HG02798 (cell line): ENCODE data around the gene RBFOX1.

Experiments
- ATAC-seq: cut with Tn5 transposase; IDR thresholded peaks from one replicate; pipeline ENCODE4 v1.9.1; 2021; ENCODE audit warnings: mild to moderate bottlenecking; ENCODE audit not compliant: unreplicated experiment, poor library complexity

Gene RBFOX1

DNA sequence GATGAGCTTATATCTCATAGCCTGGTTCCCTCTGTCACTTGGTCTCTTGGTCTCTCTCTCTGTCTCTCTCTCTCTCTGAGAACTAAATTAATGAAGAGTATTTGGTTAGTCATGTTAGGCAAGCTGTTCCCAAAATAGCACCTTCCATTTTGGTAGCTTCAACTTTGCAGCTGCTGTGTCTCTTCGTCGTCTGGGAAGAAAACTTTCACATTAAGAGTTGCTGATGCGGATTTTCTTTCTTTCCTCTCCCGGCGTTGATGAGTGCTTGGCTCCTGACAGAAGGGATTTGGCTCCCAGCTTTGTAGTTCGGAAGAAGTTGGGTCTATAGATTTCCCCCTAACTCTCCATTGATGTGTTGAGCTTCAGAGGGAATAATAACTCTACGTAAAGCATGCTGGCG, at the start of gene RBFOX1:
Gene RBFOX1 (plus strand): TSS at position 235 of the 400 bp plus-strand sequence.
- no peak for ATAC-seq

DNA sequence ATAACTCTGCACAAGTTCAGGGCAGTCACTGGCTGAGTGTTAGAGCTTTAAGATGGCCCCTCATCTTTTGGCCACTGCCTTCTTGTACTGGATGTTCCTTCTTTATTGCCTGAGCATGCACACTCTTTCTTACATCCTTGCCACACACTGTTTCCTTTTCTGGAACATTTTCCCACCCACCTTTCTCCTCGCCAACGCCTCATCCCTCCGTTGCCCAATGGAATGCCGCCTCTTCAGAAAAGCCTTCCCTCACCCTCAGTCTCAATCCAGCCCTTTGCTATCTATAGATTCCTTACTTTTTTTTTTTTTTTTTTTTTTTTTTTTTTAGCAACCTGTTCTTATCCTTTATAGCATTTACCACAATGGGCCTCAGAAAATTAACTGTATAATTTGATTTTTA, 47.9 kb upstream of the RBFOX1 start:
- ATAC-seq, result no peak

DNA sequence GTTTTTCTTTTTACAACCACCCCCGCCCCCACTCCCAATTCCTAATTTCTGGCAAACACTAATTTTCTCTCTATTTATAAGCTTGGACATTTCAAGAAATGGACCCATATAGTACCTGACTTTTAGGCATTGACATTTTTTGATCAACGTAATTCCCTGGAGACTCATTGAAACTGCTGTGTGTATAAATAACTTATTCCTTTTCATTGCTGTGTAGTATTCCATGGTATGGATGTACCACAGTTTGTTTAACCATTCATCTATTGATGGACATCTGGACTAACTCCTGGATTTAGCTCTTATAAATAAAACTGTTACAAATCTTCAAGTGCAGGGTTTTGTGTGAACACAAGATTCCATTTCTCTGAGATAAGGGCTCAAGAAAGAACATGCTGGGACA, 47.1 kb upstream of the RBFOX1 start:
- no peak for ATAC-seq

DNA sequence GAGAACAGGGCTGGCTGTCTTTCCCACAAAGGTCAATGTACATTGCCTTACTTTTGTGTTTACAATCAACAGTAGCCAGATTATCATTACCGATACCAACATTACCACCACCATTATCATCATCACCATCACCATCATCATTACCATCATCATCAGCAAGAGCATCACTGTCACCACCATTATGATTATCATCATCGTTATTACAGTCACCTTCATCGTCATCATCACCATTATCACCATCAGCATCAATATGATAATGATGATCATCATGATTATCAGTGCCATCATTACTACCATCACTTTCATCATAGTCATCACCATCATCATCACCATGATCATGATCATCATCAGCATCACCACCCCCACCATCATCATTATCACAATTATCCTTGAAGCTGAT, 43.3 kb upstream of the RBFOX1 start:
- ATAC-seq, result no peak

DNA sequence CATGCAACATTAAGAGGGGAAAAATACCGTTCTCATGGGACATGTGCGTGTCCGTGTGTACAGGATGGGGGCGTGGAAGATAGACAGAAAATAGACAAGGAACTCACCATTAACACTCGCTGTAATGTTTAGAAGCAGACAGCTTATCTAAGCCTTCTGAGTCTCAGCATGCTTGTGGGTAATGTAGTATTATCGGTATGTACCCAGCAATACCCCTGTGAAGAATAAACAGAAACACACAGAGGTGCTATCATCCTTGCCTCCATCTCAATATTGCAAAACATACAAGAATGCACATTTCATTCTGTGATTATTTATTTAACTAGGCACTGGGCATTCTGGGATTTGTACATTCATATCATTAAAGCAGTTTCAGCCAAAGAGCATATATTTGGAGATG, 42.0 kb upstream of the RBFOX1 start:
- no peak for ATAC-seq

DNA sequence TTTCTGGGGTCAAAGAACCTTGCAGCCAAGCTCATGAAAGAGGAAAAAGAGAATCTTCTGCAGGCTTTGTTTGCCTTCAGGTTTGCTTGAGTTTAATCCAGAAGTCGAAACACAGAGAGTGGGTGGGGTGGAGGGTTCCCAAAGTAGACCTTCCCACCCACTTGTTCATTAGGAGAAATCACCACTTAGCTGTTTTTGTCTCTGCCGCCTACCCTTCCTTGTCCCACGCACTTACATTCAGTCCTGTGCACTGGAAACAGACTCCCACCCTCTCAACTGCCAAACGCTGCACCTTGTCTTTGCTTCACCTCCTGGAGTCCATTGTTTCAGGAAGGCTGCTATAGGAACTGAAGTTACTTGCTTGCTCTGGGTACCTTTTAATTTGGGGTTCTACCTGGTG, 38.6 kb upstream of the RBFOX1 start:
- no peak for ATAC-seq

DNA sequence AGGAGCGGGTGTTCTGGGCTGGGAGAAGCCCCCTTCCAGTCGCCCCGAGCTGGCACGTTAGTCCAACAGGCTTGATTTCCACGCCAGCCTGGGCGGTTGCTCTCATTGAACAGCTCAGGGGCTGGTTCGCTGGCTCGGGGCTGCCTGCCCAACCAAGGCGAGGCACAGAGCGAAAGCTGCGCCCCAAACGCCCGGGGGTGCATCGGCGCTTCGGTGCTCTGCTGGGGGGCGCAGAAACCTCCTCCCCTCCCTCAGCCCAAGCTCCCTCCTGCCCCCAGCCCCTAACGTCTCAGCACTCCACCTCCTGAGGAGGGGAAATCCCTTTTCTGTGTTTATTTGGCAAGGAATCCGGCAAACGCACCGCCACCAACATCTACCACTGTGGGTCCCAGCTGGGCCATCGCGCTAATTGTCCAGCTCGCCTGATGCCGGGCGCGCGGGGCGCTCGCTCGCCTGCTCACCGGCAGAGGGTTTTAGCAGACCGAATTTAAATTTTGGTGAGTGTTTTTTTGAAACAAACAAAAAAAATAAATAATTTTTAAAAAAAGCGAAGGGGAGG, 29.5 kb upstream of the RBFOX1 start:
- no peak for ATAC-seq

DNA sequence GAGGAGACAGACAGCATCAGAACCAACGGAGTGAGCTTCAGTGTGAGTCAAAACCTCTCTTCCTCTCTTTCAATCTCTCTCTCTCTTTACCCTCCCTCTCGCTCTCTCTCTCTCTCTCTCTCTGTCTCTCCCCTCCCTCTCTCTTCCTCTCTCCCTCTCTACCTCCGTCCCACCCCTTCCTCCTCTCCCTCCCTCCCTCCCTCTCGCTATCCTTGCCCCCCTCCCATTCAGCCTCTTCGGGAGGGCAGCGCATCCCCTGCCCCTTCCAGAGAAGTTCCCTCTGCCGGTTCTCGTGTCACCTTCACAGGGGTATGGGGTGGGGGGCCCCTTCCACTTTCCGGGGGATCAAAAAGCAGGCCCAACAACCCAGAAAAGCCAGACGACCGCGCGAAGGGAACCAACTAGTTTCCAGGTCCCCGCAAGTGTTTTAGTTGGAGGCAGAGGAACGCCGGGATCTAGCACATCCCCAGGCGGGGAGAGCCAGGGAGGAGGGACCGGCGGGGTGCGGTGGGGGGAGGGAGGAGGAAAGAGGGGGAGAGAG, 28.9 kb upstream of the RBFOX1 start:
- no peak for ATAC-seq

DNA sequence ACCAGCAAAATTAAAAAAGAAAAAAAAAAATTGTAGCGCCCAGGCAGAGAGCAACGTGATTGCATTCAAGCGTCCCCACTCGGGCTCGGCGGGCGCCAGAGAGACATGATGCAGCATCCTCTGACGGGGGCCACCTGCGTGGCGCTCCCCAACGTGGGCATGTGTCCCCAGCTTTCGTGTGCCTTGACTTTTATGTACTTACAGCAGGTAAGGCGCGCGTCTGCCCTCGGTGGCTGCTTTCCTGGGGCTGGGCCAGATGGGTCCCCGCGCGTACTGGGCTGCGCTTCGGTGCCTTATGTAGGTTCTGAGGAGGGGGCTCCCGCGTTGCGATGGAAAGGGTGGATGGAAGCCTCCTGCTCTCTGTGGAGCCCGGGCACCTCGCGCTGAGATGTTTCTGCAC, 28.4 kb upstream of the RBFOX1 start:
- no peak for ATAC-seq

DNA sequence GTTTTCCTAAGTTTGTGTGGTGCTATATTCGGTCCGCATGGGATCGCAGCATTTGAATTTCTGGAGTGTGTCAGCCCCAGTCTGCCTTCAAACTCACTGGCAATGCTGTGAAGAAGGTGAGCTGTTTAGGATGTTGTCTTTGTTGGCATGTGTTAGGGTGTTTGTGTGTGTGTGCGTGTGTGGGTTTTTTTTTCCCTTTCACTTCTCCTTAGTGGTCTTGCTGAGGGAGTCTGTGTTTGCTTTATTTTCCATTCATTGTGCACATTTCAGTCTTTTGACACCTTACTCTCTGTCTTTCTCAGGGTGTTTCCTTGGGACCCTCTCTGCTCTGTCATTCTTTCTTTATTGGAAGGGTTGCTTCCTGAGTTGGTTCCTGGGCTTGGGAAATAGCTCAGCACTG, 27.7 kb upstream of the RBFOX1 start:
- ATAC-seq, result no peak

DNA sequence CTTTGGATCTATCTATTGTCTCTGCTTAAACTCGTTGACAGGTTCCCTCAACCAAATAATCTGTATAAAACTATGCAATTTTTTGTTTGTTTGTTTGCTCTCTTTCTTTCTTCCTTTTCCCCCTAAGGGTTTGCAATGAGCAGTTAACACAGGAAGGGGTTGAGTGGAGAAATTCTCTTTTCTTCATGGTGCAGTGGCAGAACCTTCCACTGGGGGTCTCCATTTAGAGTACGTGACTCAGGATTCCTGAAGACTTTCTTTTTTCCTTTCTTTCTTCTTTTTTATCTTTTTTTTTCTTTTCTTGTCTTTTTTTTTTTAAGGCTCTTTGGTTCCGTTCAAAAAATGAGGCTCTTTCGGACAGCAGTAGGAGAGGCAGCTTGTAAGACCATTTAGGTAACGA, 19.5 kb upstream of the RBFOX1 start:
- no peak for ATAC-seq

DNA sequence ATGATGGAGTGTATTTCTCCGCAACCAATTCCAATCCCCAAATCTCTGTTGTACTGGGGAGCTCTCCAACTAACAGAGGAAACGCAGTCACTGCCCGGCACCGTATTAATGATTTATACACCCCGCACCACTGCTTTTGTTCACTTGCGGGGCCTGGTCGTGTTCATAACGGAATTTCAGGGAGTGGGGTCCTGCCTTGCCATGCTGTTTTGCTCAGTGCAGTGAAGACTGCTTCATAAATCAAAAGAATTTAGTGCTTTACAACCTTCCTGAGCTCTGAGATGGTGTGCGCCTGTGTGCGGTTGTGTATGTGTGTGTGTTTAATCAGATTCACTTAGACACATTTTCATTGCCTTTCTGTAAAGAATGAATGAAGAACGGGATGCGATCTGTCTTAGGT, 18.5 kb upstream of the RBFOX1 start:
- no peak for ATAC-seq

DNA sequence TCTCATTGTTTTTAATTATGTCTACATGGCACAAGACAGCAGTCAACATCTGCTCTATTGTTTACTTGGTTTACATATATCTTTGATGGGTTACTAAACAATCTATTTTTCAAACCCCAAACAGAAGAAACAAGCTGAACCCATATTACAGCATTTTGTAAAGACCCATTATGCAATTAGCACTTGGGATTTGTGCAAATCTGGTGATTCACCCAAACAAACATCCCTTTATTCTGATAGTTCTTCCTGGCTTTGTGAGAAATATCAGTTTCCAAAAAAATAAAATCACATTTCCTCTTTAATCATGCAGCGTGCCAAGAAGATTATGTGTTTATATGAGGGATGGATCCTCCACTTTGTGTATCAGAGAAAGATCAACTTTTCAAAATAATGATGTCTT, 16.8 kb upstream of the RBFOX1 start:
- no peak for ATAC-seq

DNA sequence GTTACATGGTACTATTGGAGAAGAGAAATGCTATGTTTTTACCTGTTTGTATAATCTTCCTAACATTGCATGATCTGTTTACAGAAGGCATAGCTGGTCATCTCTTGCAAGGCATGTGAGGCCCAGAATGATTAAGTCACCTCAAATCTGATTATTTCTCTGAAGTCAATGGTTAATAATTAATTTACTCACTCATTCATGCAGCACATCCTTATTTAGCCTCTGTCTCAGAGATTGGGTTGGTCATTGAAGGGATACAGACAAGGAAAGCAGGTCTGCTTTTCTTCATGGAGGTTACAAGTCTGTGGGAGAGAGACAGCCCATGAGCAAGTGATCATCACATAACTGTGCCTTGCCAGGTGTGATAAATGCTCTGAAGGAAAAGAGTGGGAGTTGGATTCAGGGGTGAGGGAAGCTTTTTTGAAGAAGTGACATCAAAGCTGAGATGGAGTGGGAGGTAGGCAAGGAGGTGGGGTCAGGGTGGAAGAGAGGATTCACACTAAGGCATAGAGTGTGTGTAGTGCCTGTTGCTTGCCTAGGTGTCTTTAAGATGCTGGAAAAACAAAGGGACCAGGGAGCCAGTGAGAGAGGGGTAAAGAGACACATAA, 16.3 kb upstream of the RBFOX1 start:
- no peak for ATAC-seq

DNA sequence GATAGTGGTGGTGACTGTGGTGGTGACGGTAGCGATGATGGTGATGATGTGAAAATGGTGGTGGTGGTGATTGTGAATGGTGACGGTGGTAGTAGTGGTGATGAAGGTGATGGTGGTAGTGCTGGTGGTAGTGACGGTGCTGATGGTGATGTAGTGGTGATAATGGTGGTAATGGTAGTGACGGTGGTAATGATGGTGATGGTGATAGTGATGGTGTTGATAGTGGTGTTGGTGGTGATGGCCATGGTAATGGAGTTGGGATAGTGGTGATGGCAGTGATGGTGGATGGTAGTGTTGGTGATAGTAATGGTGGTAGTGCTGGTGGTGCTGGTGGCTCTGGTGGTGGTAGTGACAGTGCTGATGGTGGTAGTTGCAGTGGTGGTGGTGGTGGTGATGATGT, 14.7 kb upstream of the RBFOX1 start:
- ATAC-seq, result no peak

DNA sequence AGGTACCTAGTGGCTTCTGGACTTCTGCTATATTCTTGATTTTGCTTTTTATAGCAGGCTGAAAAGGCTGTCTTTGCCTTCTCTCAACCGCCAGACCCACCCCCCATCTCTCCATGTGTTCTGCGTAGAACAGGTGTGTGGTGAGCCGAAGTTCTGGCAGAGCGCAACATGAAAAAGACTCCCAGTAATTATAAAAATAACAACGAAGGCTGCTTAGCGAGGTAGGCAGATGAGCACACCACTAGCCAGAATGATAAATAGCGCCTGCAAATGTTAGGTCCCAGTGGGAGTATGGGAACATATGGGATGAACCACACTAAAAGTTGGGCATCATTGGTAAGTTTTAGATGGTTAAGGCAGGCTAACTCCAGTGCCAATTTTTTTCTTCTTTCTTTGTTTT, 14.0 kb upstream of the RBFOX1 start:
- no peak for ATAC-seq

DNA sequence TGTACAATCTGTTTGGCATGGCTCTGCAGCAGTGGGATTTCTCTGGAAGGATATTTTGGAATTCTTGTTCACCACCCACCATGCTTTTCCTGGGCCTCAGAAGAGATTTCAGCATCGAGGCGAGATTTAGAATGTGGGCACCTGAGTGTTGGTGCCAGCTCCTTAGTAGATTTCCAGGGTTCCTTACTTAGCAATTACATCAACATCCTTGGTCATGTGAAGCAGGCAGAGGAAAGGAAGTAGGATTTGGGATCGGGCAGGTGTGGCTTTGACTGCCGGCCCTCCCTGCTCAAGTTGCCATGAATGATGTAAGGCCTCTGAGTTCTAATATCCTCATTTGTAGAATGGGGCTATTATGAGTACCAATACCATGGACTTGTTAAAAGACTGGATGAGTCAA, 13.1 kb upstream of the RBFOX1 start:
- no peak for ATAC-seq

DNA sequence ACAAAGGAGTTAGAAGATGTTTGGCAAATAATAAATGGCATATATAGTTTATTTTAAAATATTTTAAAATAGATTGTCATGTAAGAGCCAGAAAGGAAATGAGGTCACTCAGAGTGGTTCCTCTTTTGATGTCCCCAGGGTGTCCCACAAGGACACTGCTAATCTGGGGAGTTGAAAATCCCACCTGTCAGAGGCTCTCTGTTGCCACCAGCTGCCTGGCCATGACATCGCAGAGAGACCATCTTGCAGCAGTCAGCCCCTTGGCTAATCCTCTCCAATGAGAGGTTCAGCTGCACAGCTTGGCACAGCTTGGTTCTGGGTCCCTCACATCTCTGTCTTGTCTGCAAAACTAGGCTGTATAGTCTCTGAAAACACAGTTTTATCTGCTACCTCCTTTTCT, 11.0 kb upstream of the RBFOX1 start:
- no peak for ATAC-seq

DNA sequence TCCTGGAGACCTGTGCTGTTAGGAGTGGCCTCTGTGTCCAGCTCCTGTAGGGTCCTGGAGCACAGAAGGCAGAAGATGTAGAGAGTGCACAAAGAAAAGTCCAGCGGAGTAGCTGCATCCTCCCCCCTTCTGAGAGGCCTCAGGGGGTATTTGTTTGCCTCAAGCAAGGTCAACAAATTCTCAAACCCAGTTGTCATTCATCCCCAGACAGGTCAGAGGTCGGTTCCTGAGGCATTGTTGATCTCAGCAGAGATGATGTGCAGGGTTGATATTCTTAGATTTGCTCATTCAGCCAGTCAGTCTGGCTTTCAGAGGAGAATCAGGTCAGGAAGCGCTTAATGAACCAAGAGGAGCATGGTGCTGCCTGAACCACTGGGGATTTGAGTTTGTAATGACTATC, 8.3 kb upstream of the RBFOX1 start:
- ATAC-seq, result no peak

DNA sequence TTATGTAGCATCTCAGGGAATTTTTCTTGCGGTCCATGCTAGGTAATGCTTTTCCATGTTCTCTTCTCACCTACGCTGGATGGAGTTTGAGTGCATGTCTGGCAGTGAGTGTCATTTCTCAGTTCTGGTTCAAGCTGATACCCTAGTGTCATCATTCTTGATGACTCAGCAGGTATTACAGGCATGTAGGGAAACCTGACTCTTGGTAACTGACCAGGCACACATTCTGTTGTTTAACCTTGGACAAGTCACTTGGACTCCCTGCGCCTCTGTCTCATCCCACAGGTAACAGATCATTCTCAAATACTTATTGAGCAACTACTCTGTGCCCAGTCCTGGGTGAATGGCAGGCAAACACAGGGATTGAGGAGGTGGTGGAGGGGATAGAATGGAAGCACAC, 6.8 kb upstream of the RBFOX1 start:
- ATAC-seq, result no peak

DNA sequence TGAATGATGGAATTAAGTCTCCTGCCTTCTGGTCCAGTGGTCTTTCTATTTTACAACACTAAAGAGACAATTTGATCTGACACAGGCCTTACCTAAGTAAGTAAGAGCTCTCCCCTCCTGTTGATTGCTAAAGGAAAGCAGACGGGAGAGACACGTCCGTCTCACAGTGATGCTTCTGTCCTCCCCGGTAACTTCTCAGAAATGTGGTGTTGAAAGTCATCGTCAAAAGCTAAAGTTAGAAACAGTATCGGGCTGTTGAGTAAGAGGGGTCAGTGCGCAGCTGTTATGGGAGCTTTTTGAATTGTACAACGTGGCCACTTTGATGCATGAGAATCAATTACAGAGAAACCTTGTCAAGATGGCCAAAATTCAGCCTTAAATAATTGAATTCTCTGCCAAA, 1.9 kb upstream of the RBFOX1 start:
- ATAC-seq, result no peak

DNA sequence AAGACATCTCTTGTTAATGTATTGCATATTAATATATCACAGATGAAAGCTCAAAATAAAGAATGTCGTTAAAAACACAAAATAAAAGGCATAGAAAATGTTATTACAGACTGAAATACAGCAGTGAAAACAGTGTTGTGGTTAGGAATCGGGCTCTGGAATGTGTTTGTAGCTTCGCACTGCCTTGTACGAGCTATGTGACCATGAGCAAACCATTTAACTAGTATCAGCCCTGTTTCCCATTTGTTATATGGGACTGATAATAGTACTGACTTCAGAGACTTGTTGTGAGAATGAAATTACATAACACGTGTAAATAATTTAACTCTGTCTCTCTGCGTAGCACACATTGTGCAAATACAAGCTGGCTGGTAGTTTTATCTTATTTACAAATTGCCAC, 648 bp upstream of the RBFOX1 start:
- ATAC-seq, result no peak
